GM12892 (cell line): Measurements from ENCODE around the gene GCLC.

ENCODE experiments used
- POLR2A ChIP-seq: IDR thresholded peaks from 2 replicates; pipeline ENCODE4 v1.6.1; 2011; ENCODE audit warnings: low read depth, low read length, control low read depth
- POLR2AphosphoS5 ChIP-seq: IDR thresholded peaks from 2 replicates; pipeline ENCODE4 v1.6.1; 2011; ENCODE audit warnings: low read depth, low read length, control low read depth
- TAF1 ChIP-seq: IDR thresholded peaks from 2 replicates; pipeline ENCODE4 v1.6.1; 2011; ENCODE audit warnings: low read depth, mild to moderate bottlenecking, control low read depth, low read length, borderline replicate concordance

DNA sequence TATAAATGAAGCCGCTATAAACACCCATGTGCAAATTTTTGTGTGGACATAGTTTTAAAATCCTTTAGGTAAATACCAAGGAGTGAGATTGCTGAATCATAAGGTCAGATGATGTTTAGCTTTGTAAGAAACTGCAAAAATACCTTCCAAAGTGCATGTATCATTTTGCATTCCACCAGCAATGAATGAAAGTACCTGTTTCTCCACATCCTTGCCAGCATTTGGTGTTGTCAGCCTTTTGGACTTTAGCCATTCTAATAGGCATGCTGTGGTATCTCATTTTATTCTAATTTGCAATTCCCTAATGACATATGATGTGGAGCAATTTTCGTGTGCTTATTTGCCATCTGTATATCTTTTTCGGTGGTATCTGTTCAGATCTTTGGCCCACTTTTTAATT is 93.7 kb downstream of the GCLC start:
- TF ChIP-seq POLR2A = no peak
- no peak for TF ChIP-seq POLR2AphosphoS5
- TF ChIP-seq TAF1 = no peak
